ENCODE measurements around the gene STK38. TPM values are rescaled to one million over a fixed set of nuclear protein-coding genes. Genes with fewer than 3 reads are reported as not detected.
A peak's percentile ranks its signal among the peaks of the same experiment; 100 is the strongest.

The STK38 gene
- total RNA-seq, 1 experiment from 2014 or later = 13.3 TPM

- Mint-ChIP-seq H3K9me3 (no peaks in the 10 kb centered on the region), H3K4me1 (no peaks in the 10 kb centered on the region), H3K36me3 (peaks cover 51% of the 10 kb centered on the region), H3K27me3 (ENCODE audit: low read depth) (no peaks in the 10 kb centered on the region), H3K4me3 (no peak overlapping the region), H3K27ac (no peak overlapping the region)
- ATAC-seq = peak; percentile 46; the same call in 1 of the 2 replicates
- TF ChIP-seq FOXP1 (CRISPR knock-in tag; IDR thresholded peaks at IDR 0.05; ENCODE audit: borderline replicate concordance) (no peak), SMAD3 (CRISPR knock-in tag; IDR thresholded peaks at IDR 0.05; ENCODE audit: borderline replicate concordance) (no peak), ZNF532 (CRISPR knock-in tag; IDR thresholded peaks at IDR 0.05; ENCODE audit: borderline replicate concordance) (no peak), MYBL2 (CRISPR knock-in tag; IDR thresholded peaks at IDR 0.05) (no peak), EMX1 (CRISPR knock-in tag; IDR thresholded peaks at IDR 0.05) (no peak), ZNF232 (CRISPR knock-in tag; IDR thresholded peaks at IDR 0.05) (no peak), GABPB1 (CRISPR knock-in tag; IDR thresholded peaks at IDR 0.05) (no peak), RELA (CRISPR knock-in tag; IDR thresholded peaks at IDR 0.05; ENCODE audit: borderline replicate concordance) (no peak)
- POLR2A ChIA-PET = no interaction called here
- no peak for DNase-seq (ENCODE audit: low spot score)
- CTCF ChIA-PET = no interaction called here
Observed at GRCh38 chr6:36519352-36519751, 27.9 kb downstream of the STK38 start.

GRCh38 chr6:36517408-36517807 is 29.9 kb downstream of the STK38 start:
- POLR2A ChIA-PET = no interaction called here
- DNase-seq (ENCODE audit: low spot score) = no peak
- H3K4me3 Mint-ChIP-seq = no peak overlapping the region
- no peaks in the 10 kb centered on the region for H3K27me3 Mint-ChIP-seq (ENCODE audit: low read depth)
- H3K9me3 Mint-ChIP-seq = no peaks in the 10 kb centered on the region
- no peak for ATAC-seq
- no peaks in the 10 kb centered on the region for H3K4me1 Mint-ChIP-seq
- no peak for TF ChIP-seq ATF6 (CRISPR knock-in tag; IDR thresholded peaks at IDR 0.05)
- TF ChIP-seq JUN (CRISPR knock-in tag; IDR thresholded peaks at IDR 0.05) = no peak
- no peak for TF ChIP-seq CREM (CRISPR knock-in tag; IDR thresholded peaks at IDR 0.05)
- TF ChIP-seq TEAD1 (CRISPR knock-in tag; IDR thresholded peaks at IDR 0.05) = no peak
- TF ChIP-seq SMAD4 (CRISPR knock-in tag; IDR thresholded peaks at IDR 0.05) = no peak
- no peak overlapping the region for H3K27ac Mint-ChIP-seq
- CTCF ChIA-PET = no interaction called here
- H3K36me3 Mint-ChIP-seq = peaks cover 42% of the 10 kb centered on the region

- Mint-ChIP-seq H3K9me3 (no peaks in the 10 kb centered on the region), H3K27me3 (ENCODE audit: low read depth) (no peaks in the 10 kb centered on the region), H3K4me3 (no peak overlapping the region), H3K4me1 (no peaks in the 10 kb centered on the region), H3K36me3 (peaks cover 42% of the 10 kb centered on the region), H3K27ac (no peak overlapping the region)
- TF ChIP-seq CREB1 (CRISPR knock-in tag; IDR thresholded peaks at IDR 0.05) = no peak
- TF ChIP-seq RORB (CRISPR knock-in tag; IDR thresholded peaks at IDR 0.05) = no peak
- ChIA-PET CTCF (no interaction called here), POLR2A (no interaction called here)
- no peak for ATAC-seq
- no peak for DNase-seq (ENCODE audit: low spot score)
Observed at GRCh38 chr6:36516988-36517387, 30.3 kb downstream of the STK38 start.

- H3K27me3 Mint-ChIP-seq (ENCODE audit: low read depth) = no peaks in the 10 kb centered on the region
- POLR2A ChIA-PET = no interaction called here
- H3K9me3 Mint-ChIP-seq = no peaks in the 10 kb centered on the region
- no peak overlapping the region for H3K4me3 Mint-ChIP-seq
- H3K27ac Mint-ChIP-seq = no peak overlapping the region
- peaks cover 43% of the 10 kb centered on the region for H3K36me3 Mint-ChIP-seq
- DNase-seq (ENCODE audit: low spot score) = no peak
- TF ChIP-seq OVOL2 (CRISPR knock-in tag; IDR thresholded peaks at IDR 0.05; ENCODE audit: borderline replicate concordance) = no peak
- TF ChIP-seq NFYB (CRISPR knock-in tag; conservative IDR thresholded peaks at IDR 0.05; ENCODE audit: low read depth) = no peak
- TF ChIP-seq TEAD1 (CRISPR knock-in tag; IDR thresholded peaks at IDR 0.05) = no peak
- no peak for TF ChIP-seq MLX (CRISPR knock-in tag; IDR thresholded peaks at IDR 0.05)
- no peak for TF ChIP-seq SMAD3 (CRISPR knock-in tag; IDR thresholded peaks at IDR 0.05; ENCODE audit: borderline replicate concordance)
- TF ChIP-seq RORB (CRISPR knock-in tag; IDR thresholded peaks at IDR 0.05) = no peak
- no peak for TF ChIP-seq IRF1 (CRISPR knock-in tag; IDR thresholded peaks at IDR 0.05)
- no peak for TF ChIP-seq PREB (CRISPR knock-in tag; IDR thresholded peaks at IDR 0.05; ENCODE audit: borderline replicate concordance)
- no peak for TF ChIP-seq USF1 (CRISPR knock-in tag; IDR thresholded peaks at IDR 0.05)
- CTCF ChIA-PET = interaction anchor here (0.6 to 0.7 kb wide), 2 partner anchors 63 to 459 kb away, joined by 3 read pairs; no protein-coding TSS in a partner anchor
- no peak for ATAC-seq
- H3K4me1 Mint-ChIP-seq = no peaks in the 10 kb centered on the region
Observed at GRCh38 chr6:36516559-36516958, 30.7 kb downstream of the STK38 start.
